OCI-M2 (cell line): ENCODE measurements around the gene TMEM219.

Experiments used
- DNase-seq: peaks from one replicate; lab custom pipeline; 2025; ENCODE audit not compliant: unreplicated experiment; lab: John Stamatoyannopoulos, UW

The TMEM219 gene

DNA sequence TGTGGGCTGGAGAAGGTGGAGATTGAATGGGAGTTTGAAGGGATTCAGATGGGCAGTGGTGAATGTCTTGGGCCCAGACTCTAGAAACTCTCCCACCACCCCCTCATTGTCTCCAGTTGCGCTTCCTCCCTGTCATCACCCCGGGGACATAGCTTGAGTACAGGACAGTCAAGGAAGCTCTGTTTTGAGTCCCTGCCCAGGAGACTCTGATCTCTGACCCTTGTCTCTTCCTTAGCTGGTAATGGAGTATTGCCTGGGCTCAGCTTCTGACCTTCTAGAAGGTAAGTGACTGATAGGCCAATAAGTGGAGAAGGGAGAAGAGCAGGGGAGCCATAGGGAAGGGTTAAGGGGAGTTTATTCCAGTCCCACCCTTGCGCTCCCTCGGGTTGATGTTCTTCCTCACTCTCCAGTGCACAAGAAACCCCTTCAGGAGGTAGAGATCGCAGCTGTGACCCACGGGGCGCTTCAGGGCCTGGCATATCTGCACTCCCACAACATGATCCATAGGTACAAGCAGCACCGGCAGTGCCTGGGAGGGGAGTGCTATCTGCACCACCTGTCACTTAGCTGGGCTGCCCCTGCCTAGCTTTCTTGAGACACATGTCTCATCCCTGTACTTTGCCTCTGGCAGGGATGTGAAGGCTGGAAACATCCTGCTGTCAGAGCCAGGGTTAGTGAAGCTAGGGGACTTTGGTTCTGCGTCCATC, 16.8 kb downstream of the TMEM219 start:
- DNase-seq = no peak

DNA sequence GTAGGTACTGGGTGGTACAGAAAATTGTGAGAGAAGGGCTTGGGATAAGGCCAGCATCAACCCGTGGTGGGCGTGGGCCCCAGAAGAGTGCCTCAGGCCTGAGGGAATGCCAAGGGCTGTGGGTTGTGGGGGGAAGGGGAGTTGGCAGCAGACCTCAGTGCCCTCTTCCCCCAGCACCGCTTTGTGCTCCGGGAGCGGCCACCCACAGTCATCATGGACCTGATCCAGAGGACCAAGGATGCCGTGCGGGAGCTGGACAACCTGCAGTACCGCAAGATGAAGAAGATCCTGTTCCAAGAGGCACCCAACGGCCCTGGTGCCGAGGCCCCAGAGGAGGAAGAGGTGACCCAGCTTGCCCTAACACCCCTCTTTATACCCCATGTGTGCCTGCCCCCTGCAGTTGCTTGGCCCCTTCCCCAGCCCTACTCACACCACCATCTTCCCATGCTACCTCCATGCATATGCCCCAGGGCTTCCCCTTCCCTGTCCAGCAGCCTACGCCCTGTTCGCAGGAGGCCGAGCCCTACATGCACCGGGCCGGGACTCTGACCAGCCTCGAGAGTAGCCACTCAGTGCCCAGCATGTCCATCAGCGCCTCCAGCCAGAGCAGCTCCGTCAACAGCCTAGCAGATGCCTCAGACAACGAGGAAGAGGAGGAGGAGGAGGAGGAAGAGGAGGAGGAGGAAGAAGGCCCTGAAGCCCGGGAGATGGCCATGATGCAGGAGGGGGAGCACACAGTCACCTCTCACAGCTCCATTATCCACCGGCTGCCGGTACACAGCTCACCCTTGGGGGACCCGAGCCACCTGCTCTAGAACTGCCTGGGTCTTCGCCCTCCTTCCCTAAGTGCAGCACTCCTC, 20.9 kb downstream of the TMEM219 start:
- DNase-seq = no peak

DNA sequence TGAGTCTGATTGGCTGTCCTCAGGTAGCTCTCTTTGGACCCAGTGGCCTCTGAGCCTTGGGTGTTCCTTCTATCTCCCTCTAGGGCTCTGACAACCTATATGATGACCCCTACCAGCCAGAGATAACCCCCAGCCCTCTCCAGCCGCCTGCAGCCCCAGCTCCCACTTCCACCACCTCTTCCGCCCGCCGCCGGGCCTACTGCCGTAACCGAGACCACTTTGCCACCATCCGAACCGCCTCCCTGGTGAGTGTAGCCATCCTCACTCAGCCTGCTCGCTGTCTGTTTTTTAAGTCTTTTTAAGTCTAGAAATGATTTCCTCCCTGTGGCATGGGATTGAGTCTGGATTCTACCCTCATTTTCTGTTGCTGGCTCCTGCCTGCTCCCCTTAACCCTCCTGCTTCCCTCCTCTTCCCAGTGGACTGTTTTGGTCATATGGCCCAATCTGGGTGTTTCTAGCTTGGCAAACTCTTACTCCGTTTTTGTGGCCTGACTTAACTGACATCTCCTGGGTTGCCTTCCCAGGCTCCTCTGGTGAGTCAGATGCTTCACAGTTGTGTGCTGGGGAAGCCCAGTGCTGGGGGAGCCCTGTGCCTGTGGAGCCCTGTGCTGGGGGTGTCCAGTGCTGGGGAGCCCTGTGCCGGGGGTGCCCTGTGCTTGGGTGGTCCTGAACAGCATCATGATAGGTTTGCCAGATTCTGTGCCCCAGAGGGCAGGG, 21.7 kb downstream of the TMEM219 start:
- no peak for DNase-seq

GRCh38 chr16:29984137-29984763, 22.4 kb downstream of the TMEM219 start:
- no peak for DNase-seq

- DNase-seq = no peak
These were observed 22.9 kb downstream of the TMEM219 start for GRCh38 chr16:29984764-29985147.

- no peak for DNase-seq
These were observed 23.5 kb downstream of the TMEM219 start for GRCh38 chr16:29985271-29985811.

GRCh38 chr16:29986231-29986630, 24.4 kb downstream of the TMEM219 start:
- no peak for DNase-seq

- no peak for DNase-seq
These were observed 25.1 kb downstream of the TMEM219 start for GRCh38 chr16:29986931-29987330.

- no peak for DNase-seq
These were observed 25.6 kb downstream of the TMEM219 start for GRCh38 chr16:29987371-29988085.

GRCh38 chr16:29988346-29989075, 26.6 kb downstream of the TMEM219 start:
- DNase-seq = no peak

- no peak for DNase-seq
These were observed 27.4 kb downstream of the TMEM219 start for GRCh38 chr16:29989111-29989858.

DNA sequence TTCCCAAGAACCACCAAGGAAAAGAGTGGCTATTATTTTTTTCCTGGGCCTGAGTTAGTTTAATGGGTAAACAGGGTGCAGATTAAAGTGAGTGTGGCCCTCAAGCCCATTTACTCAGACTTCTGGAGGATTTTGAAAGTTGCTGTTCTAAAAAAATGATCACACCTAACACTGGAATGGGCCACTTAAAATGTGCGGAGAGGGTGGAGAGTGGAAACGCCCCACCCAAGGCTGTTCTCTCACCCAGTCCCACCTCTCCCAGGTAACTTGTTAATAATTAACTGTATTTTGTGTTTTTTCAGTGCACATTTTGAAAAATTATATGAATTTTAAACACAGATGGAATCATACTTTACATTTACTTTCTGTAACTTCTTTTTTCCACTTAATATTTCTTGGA, 28.2 kb downstream of the TMEM219 start:
- DNase-seq = no peak

GRCh38 chr16:29990883-29991570, 29.1 kb downstream of the TMEM219 start:
- no peak for DNase-seq

DNA sequence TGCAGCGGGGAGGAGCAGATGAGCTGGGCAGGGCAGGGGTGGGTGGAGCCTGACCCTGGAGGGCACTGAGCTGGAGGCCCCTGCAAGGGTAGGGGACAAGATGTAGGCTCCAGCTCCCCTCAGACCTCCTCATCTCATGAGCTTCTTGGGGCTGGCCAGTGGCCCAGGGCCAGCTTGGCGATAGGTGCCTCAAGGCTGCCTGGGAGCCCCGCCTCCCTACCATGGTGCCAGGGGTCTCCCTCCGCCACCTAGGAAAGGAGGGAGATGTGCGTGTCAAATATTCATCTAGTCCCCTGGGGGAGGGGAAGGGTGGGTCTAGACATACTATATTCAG, 29.7 kb downstream of the TMEM219 start:
- DNase-seq = no peak

GRCh38 chr16:29992344-29992967, 30.6 kb downstream of the TMEM219 start:
- DNase-seq = no peak

DNA sequence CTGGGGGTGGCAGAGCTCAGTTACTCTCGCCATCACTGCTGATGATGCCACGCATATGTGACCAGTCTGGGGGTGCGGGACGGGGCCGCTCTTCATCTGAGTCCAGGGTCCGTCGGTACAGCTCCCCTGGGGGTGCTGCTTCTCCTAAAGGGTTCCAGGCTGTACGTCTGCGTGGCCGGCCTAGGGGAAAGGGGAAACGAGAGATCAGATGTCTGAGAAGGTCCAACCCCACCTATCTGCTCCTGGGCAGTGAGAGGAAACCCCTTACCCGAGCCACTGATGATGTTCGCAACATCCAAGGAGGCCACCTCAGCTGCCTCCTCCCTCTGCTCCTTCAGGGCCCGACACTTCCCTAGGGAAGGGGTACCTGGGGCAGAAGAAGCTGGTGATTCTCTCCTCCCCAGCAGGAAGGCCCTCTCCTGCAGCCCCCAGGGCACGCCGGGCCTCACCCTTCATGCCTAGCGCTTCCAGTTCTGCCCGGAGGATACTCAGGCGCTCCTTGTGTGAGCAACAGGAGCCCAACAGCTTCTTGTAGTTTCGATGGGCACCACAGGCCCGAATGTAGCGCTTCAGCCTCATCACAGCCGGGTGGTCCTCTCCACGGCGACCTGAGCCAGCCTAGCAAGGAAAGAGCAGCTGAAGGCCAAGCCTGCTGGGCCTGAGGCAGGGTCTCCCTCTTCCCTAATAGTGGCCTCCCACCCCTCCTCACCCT, 31.5 kb downstream of the TMEM219 start:
- DNase-seq = no peak

- no peak for DNase-seq
These were observed 32.2 kb downstream of the TMEM219 start for GRCh38 chr16:29993903-29994599.
